HG03469 (cell line): ENCODE data around the gene PAGE1.
"Not testable (repeated sequence)": the region's sequence is repeated elsewhere in the genome, so short reads cannot be mapped to it uniquely, and the experiment has no call there.

Experiments
- ATAC-seq: cut with Tn5 transposase; IDR thresholded peaks from one replicate; pipeline ENCODE4 v1.9.1; 2021; ENCODE audit warnings: mild to moderate bottlenecking, moderate library complexity, moderate number of reproducible peaks; ENCODE audit not compliant: unreplicated experiment

The PAGE1 gene

GRCh38 chrX:49695276-49696180 is at the start of gene PAGE1:
Gene PAGE1, minus strand, starts transcription at chrX:49695984. Its CDS starts 1,214 bp downstream, at chrX:49694770.
- no peak for ATAC-seq

- not testable (repeated sequence) for ATAC-seq
Measured at GRCh38 chrX:49741501-49741900, 45.7 kb upstream of the PAGE1 start.

- ATAC-seq = no peak
Measured at GRCh38 chrX:49727847-49728246, 32.1 kb upstream of the PAGE1 start.

- no peak for ATAC-seq
Measured at GRCh38 chrX:49726966-49727365, 31.2 kb upstream of the PAGE1 start.

GRCh38 chrX:49725923-49726904 is 30.4 kb upstream of the PAGE1 start:
- ATAC-seq = no peak

- no peak for ATAC-seq
Measured at GRCh38 chrX:49725401-49725800, 29.6 kb upstream of the PAGE1 start.

- not testable (repeated sequence) for ATAC-seq
Measured at GRCh38 chrX:49720106-49720505, 24.3 kb upstream of the PAGE1 start.

- no peak for ATAC-seq
Measured at GRCh38 chrX:49712577-49712976, 16.8 kb upstream of the PAGE1 start.

GRCh38 chrX:49710744-49711319 is 15.0 kb upstream of the PAGE1 start:
- ATAC-seq = no peak

GRCh38 chrX:49704691-49705404 is 9.1 kb upstream of the PAGE1 start:
- no peak for ATAC-seq

- ATAC-seq = no peak
Measured at GRCh38 chrX:49701933-49702332, 6.1 kb upstream of the PAGE1 start.

GRCh38 chrX:49701323-49701722 is 5.5 kb upstream of the PAGE1 start:
- ATAC-seq = no peak

- ATAC-seq = no peak
Measured at GRCh38 chrX:49675075-49675719, 20.6 kb downstream of the PAGE1 start.

- ATAC-seq = no peak
Measured at GRCh38 chrX:49673394-49673793, 22.4 kb downstream of the PAGE1 start.

GRCh38 chrX:49664824-49665223 is 31.0 kb downstream of the PAGE1 start:
- no peak for ATAC-seq

GRCh38 chrX:49661881-49662280 is 33.9 kb downstream of the PAGE1 start:
- ATAC-seq = no peak

GRCh38 chrX:49659771-49660170 is 36.0 kb downstream of the PAGE1 start:
- no peak for ATAC-seq

GRCh38 chrX:49656533-49656932 is 39.3 kb downstream of the PAGE1 start:
- no peak for ATAC-seq

- no peak for ATAC-seq
Measured at GRCh38 chrX:49644991-49645637, 50.7 kb downstream of the PAGE1 start.
